SK-MEL-5 (cell line): ENCODE results near the gene SPTBN4. TPM values are rescaled to one million over a fixed set of nuclear protein-coding genes. Genes with fewer than 3 reads are reported as not detected.
"Not testable (repeated sequence)": the region's sequence is repeated elsewhere in the genome, so short reads cannot be mapped to it uniquely, and the experiment has no call there.

Experiments used
- DNase-seq: peaks from one replicate; pipeline ENCODE4 v3.0.0-alpha.2; 2016; ENCODE audit warnings: low read depth, low spot score
- in situ Hi-C: cut with HindIII; loops from 2 replicates; pipeline ENCODE4 v1.10.0; 2016; ENCODE audit warnings: low sequenced_read_pairs, high pct_unique_total_duplicates, low pct_unique_long_range_greater_than_20kb
- total RNA-seq: library from RNA; depleted of rRNA; stranded (reverse); fragments of >200 nt; shearing (Covaris generic); gene quantifications from 2 replicates; pipeline ENCODE4 v1.2.3, GENCODE V29; 2014

The SPTBN4 gene
- total RNA-seq, 1 experiment from 2014 or later, result 0.53 TPM

DNA sequence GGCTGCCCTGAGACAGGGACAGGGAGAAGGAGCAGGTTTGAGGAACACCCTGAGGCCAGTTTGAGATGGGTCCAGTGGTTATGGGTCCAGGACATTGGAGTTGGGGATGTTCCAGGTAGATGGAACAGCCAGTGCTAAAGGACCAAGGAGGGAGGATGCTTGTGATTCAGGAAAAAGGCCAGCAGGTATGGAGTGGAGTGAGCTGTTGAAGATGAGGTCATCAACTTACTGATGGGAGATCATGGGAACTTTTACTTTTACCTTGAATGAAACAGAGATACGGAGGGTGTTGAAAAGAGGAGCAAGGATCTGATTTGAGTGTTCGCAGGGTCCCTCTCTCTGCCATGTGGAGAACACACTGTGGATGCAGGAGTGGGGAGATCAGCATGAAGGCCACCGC is 25.5 kb downstream of the SPTBN4 start:
- in situ Hi-C loops, result no loop called here
- DNase-seq, result no peak

- no peak for DNase-seq
Observed at GRCh38 chr19:40493778-40494177, 27.0 kb downstream of the SPTBN4 start.

GRCh38 chr19:40494191-40494838 is 27.5 kb downstream of the SPTBN4 start:
- DNase-seq, result no peak
- in situ Hi-C loops, result no loop called here

More at GRCh38 chr19:40493778-40494177, 27.0 kb downstream of the SPTBN4 start:
- in situ Hi-C loops, result no loop called here

GRCh38 chr19:40497214-40497613 is 30.4 kb downstream of the SPTBN4 start:
- in situ Hi-C loops, result no loop called here
- no peak for DNase-seq

- no peak for DNase-seq
- in situ Hi-C loops, result no loop called here
Observed at GRCh38 chr19:40499320-40499719, 32.5 kb downstream of the SPTBN4 start.

DNA sequence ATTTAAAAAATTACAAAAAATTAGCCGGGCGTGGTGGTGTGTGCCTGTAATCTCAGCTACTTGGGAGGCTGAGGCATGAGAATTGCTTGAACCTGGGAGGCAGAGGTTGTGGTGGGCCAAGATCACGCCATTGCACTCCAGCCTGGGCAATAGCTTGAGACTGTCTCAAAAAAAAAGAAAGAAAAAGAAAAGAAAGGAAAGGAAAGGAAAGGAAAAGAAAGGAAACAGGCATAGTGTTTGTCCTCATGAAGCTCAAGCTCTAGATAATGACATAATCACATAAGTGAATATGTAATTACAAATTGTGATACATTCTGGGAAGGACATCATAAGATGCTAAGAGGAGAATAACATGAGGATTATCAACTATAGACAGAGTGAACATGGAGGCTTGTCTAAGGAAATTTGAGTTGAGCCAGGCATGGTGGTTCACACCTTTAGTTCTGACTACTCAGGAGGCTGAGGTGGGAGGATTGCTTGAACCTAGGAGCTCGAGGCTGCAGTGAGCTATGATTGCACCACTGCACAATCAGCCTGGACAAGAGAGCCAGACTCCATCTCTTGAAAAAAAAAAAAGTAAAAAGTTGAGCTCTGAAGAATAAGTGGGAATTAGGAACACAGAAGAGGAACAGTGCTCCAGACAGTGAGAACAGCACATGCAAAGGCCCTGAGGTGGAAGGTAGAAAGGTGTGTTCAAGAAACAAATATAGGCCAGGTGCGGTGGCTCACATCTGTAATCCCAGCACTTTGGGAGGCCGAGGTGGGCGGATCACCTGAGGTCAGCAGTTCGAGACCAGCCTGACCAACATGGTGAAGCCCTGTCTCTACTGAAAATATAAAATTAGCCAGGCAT is 34.1 kb downstream of the SPTBN4 start:
- DNase-seq, in situ Hi-C loops: not testable (repeated sequence)

DNA sequence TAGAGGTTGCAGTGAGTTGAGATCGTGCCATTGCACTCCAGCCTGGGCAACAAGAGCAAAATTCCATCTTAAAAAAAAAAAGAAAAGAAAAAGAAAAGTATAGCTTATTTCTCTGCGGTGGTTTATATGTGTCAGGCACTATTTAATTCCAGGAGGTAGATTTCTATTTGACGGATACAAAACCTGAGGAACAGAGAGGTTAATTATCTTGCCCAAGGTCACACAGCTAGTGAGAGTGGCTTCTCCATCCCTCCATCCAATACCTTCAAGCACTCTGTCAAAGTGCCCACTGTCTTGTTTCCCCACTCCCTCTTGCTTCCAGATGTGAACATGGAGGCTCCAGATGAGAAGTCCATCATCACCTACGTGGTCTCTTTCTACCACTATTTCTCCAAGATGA is 34.8 kb downstream of the SPTBN4 start:
- in situ Hi-C loops, result no loop called here
- DNase-seq, result no peak

DNA sequence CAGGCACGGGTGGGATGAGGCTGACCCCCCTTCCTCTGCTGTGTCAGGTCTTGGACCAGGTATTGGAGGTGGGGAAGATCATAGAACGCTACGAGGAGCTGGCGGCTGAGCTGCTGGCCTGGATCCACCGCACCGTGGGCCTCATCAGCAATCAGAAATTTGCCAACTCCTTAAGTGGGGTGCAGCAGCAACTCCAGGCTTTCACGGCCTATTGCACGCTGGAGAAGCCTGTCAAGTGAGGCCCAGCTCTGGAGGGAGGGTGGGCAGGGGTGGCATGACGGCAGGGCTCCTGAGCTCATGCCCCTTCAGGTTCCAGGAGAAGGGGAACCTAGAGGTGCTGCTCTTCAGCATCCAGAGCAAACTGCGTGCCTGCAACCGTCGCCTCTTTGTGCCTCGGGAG is 35.3 kb downstream of the SPTBN4 start:
- in situ Hi-C loops, result no loop called here
- no peak for DNase-seq

DNA sequence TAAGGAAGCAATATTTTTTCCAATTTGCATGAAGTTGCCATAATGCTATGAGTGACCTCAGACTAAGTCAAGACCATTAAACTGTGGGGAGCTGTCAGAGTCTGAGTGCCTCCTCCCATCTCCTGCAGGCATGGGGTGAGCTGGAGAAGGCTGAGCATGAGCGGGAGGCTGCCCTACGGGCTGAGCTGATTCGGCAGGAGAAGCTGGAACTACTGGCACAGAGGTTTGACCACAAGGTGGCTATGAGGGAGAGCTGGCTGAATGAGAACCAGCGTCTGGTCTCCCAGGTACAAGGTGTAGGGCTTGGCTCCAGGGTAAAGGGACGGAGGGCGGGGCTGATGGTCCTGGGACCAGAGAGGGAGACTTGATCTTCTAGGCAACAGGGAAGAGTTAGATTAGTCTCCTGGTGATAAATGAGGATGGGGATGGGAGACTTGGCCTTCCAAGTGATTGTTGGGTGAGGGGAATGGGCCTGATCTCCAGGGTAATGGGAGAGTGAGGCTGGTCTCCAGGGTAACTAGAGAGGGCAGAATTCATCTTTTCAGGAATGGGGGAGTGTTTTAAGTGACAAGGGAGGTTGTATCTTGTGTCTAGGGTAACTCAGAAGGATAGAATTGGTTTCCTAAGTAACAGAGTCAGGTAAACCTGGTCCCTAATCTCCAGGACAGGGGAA is 36.0 kb downstream of the SPTBN4 start:
- peak; percentile 15 for DNase-seq
- in situ Hi-C loops, result no loop called here

DNA sequence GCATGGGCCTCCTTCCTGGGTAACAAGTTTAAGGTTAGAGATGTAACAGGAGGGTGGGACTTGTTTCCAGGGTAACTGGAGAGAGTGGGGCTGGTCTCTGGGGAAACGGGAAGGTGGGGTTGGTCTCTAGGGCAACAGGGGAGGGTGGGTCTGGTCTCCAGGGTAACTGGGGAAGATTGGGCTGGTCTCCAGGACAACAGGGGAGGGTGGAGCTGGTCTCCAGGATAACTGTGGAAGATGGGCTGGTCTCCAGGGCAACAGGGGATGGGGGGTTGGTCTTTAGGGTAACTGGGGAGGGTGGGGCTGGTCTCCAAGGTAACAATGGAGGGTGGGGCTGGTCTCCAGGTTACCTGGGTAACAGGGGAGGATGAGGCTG is 36.5 kb downstream of the SPTBN4 start:
- DNase-seq, result no peak
- in situ Hi-C loops, result no loop called here

GRCh38 chr19:40506099-40506498 is 39.3 kb downstream of the SPTBN4 start:
- in situ Hi-C loops, result no loop called here
- DNase-seq, result no peak

GRCh38 chr19:40507892-40508291 is 41.1 kb downstream of the SPTBN4 start:
- in situ Hi-C loops, result no loop called here
- DNase-seq, result no peak

DNA sequence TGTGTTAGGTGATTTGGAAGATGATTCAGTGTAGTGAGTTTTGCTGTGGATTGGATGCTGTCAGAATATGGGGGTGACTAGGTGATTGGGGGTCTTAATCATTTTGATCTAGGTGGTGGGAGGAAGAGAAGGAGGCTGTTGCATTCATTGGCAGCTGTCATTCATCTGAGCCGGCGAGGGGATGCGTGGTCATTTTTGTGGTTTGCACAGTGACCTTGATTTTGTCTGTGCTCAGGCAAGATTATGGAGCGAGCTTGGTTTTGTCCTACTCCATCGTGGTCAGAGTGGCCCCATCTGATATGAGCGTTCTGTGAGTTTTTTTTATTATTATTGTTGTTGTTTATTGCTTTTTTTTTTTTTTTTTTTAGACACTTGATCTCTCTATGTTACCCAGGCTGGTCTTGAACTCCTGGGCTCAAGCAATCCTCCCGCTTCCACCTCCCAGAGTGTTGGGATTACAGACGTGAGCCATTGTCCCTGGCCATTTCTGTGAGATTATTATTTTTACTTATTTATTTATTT is 42.0 kb downstream of the SPTBN4 start:
- in situ Hi-C loops, result no loop called here

GRCh38 chr19:40510526-40511115 is 43.8 kb downstream of the SPTBN4 start:
- in situ Hi-C loops, result no loop called here
- DNase-seq, result no peak

More for the DNA sequence above, 42.0 kb downstream of the SPTBN4 start:
- DNase-seq, result no peak

DNA sequence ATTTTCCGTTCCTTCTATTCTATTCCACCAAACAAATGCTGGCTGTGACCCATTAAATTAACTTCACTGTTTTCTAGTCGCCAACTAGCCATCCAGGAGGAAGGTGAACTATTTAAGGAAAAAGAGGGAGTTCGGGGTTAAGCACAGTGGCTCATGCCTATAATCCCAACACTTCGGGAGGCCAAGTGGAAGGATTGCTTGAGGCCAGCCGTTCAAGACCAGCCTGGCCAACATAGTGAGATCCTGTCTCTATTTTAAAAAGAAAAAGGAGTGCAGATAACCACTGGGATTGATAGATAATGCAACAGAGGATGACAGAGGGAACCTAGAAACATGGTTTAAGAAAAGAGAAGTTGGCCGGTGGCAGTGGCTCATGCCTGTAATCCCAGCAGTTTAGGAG is 44.7 kb downstream of the SPTBN4 start:
- in situ Hi-C loops, result no loop called here
- DNase-seq, result no peak

- in situ Hi-C loops, result no loop called here
- no peak for DNase-seq
Observed at GRCh38 chr19:40512110-40512472, 45.3 kb downstream of the SPTBN4 start.

- in situ Hi-C loops, result no loop called here
- DNase-seq, result no peak
Observed at GRCh38 chr19:40512473-40513344, 45.9 kb downstream of the SPTBN4 start.
